MCF 10A (cell line): ENCODE data around the gene MYCN. TPM values are rescaled to one million over a fixed set of nuclear protein-coding genes. Genes with fewer than 3 reads are reported as not detected.

Experiments used
- BruUV-seq: library from RNA; stranded (reverse); fragments of 400-500 nt; replicated peaks from 2 replicates; lab custom pipeline; 2021; lab: Mats Ljungman, UMichigan
- CTCF ChIA-PET: fragments of 300-600 bp; sonication (Branson Sonifier 250); formaldehyde crosslinking; extraction: SDS; loops from one replicate; lab custom pipeline; 2021; ENCODE audit warnings: antibody characterized with exemption, inconsistent platforms; lab: Yijun Ruan, JAX
- POLR2A ChIA-PET: fragments of 300-600, 350-650 bp; sonication (Branson Sonifier 250); formaldehyde crosslinking; extraction: SDS; loops from one replicate; lab custom pipeline; 2020; ENCODE audit warnings: antibody characterized with exemption, inconsistent platforms; lab: Yijun Ruan, JAX
- DNase-seq: peaks from one replicate; pipeline ENCODE4 v3.0.0-alpha.2; 2018; ENCODE audit not compliant: unreplicated experiment
- H3K27ac Mint-ChIP-seq: one replicate; pipeline ENCODE4 v1.8.0; 2022; ENCODE audit warnings: mild to moderate bottlenecking, low read depth, mixed read lengths; ENCODE audit not compliant: unreplicated experiment
- H3K27me3 Mint-ChIP-seq: one replicate; pipeline ENCODE4 v1.8.0; 2022; ENCODE audit warnings: mixed read lengths; ENCODE audit not compliant: insufficient read depth, unreplicated experiment
- H3K36me3 Mint-ChIP-seq: one replicate; pipeline ENCODE4 v1.8.0; 2022; ENCODE audit warnings: mild to moderate bottlenecking, moderate library complexity, mixed read lengths; ENCODE audit not compliant: insufficient read depth, unreplicated experiment
- H3K4me1 Mint-ChIP-seq: one replicate; pipeline ENCODE4 v1.8.0; 2022; ENCODE audit warnings: mixed read lengths; ENCODE audit not compliant: insufficient read depth, unreplicated experiment
- H3K4me3 Mint-ChIP-seq: one replicate; pipeline ENCODE4 v1.8.0; 2022; ENCODE audit warnings: mild to moderate bottlenecking, moderate library complexity, mixed read lengths; ENCODE audit not compliant: unreplicated experiment
- H3K9me3 Mint-ChIP-seq: one replicate; pipeline ENCODE4 v1.8.0; 2022; ENCODE audit warnings: mixed read lengths; ENCODE audit not compliant: unreplicated experiment
- CTCF ChIP-seq: fragments of 200-600 bp; IDR thresholded peaks from one replicate; pipeline ENCODE4 v1.8.0; 2022; ENCODE audit warnings: antibody characterized with exemption, mild to moderate bottlenecking; ENCODE audit not compliant: unreplicated experiment
- intact Hi-C: fragments of 100-400 bp; cut with micrococcal nuclease; formaldehyde crosslinking; loops from 2 replicates; pipeline ENCODE4 v1.14.1; 2022
- total RNA-seq: library from RNA; stranded (reverse); gene quantifications from 2 replicates; pipeline ENCODE4 v1.2.3, GENCODE V29; 2022

MYCN gene
- total RNA-seq, 1 experiment from 2014 or later: not detected

GRCh38 chr2:15942711-15943345, 2.5 kb downstream of the MYCN start:
- POLR2A ChIA-PET: no interaction called here
- CTCF ChIA-PET: interaction anchor here (2.0 to 4.3 kb wide), 2 partner anchors 545 to 666 kb away, joined by 8 to 57 read pairs; no protein-coding TSS in a partner anchor
- TF ChIP-seq CTCF: no peak
- intact Hi-C loops: no loop called here
- Mint-ChIP-seq H3K4me1 (no peaks in the 10 kb centered on the region), H3K9me3 (no peaks in the 10 kb centered on the region), H3K27ac (no peak overlapping the region), H3K4me3 (no peak overlapping the region), H3K27me3 (peaks cover 29% of the 10 kb centered on the region), H3K36me3 (no peaks in the 10 kb centered on the region)
- no TSS peak for BruUV-seq
- DNase-seq: no peak

- peaks cover 21% of the 10 kb centered on the region for H3K27me3 Mint-ChIP-seq
- intact Hi-C loops: no loop called here
- no peak for DNase-seq
- BruUV-seq: no TSS peak
- no peaks in the 10 kb centered on the region for H3K4me1 Mint-ChIP-seq
- TF ChIP-seq CTCF: no peak
- no peak overlapping the region for H3K4me3 Mint-ChIP-seq
- H3K36me3 Mint-ChIP-seq: no peaks in the 10 kb centered on the region
- no peaks in the 10 kb centered on the region for H3K9me3 Mint-ChIP-seq
- ChIA-PET POLR2A (no interaction called here), CTCF (interaction anchor here (0.7 to 1.3 kb wide), 2 partner anchors 339 to 665 kb away, joined by 3 to 5 read pairs; no protein-coding TSS in a partner anchor)
- no peak overlapping the region for H3K27ac Mint-ChIP-seq
Observed at GRCh38 chr2:15943378-15944280, 3.3 kb downstream of the MYCN start.

- TF ChIP-seq CTCF: no peak
- CTCF ChIA-PET: interaction anchor here (0.6 to 1.3 kb wide), 4 partner anchors 337 to 713 kb away, joined by 3 to 5 read pairs (median 3); no protein-coding TSS in a partner anchor
- H3K27me3 Mint-ChIP-seq: peaks cover 13% of the 10 kb centered on the region
- no peaks in the 10 kb centered on the region for H3K36me3 Mint-ChIP-seq
- intact Hi-C loops: no loop called here
- no peak for DNase-seq
- no peak overlapping the region for H3K27ac Mint-ChIP-seq
- no TSS peak for BruUV-seq
- POLR2A ChIA-PET: interaction anchor here (0.7 kb wide), 1 partner anchor 92 kb away, joined by 3 read pairs; no protein-coding TSS in a partner anchor
- H3K4me3 Mint-ChIP-seq: no peak overlapping the region
- no peaks in the 10 kb centered on the region for H3K4me1 Mint-ChIP-seq
- H3K9me3 Mint-ChIP-seq: no peaks in the 10 kb centered on the region
Observed at GRCh38 chr2:15944325-15945017, 4.1 kb downstream of the MYCN start.
